Endodermal cell (in vitro differentiated cells): ENCODE results near the gene CD44. TPM values are rescaled to one million over a fixed set of nuclear protein-coding genes. Genes with fewer than 3 reads are reported as not detected.

ENCODE experiments used
- DNase-seq: peaks from one replicate; pipeline ENCODE4 v3.0.0-alpha.2; 2017
- H3K27ac ChIP-seq: 2 replicates; pipeline ENCODE4 v1.5.1; 2013; ENCODE audit warnings: mild to moderate bottlenecking, low read depth, low read length, moderate library complexity
- H3K27me3 ChIP-seq: 2 replicates; pipeline ENCODE4 v1.6.1; 2013; ENCODE audit warnings: mild to moderate bottlenecking, low read length, moderate library complexity; ENCODE audit not compliant: insufficient read depth, control insufficient read depth, poor library complexity, severe bottlenecking
- H3K36me3 ChIP-seq: 2 replicates; pipeline ENCODE4 v1.7.0; 2013; ENCODE audit warnings: mild to moderate bottlenecking, low read length, moderate library complexity; ENCODE audit not compliant: control insufficient read depth, insufficient read depth
- H3K4me1 ChIP-seq: one replicate; pipeline ENCODE4 v1.7.0; 2013; ENCODE audit warnings: low read length; ENCODE audit not compliant: control insufficient read depth, insufficient read depth
- H3K4me3 ChIP-seq: 2 replicates; pipeline ENCODE4 v1.5.1; 2013; ENCODE audit warnings: mild to moderate bottlenecking, low read length, moderate library complexity
- H3K9ac ChIP-seq: 2 replicates; pipeline ENCODE4 v1.6.1; 2013; ENCODE audit warnings: mild to moderate bottlenecking, low read length, moderate library complexity; ENCODE audit not compliant: poor library complexity, severe bottlenecking; ENCODE audit errors: extremely low read depth
- H3K9me3 ChIP-seq: 2 replicates; pipeline ENCODE4 v1.6.1; 2013; ENCODE audit warnings: mild to moderate bottlenecking, low read length, moderate library complexity; ENCODE audit not compliant: control insufficient read depth
- H3K27ac Mint-ChIP-seq: 2 replicates; pipeline ENCODE4 v1.8.0; 2020; ENCODE audit warnings: mixed read lengths
- H3K27me3 Mint-ChIP-seq: 2 replicates; pipeline ENCODE4 v1.8.0; 2021; ENCODE audit warnings: mild to moderate bottlenecking, mixed read lengths; ENCODE audit not compliant: insufficient read depth
- H3K36me3 Mint-ChIP-seq: 2 replicates; pipeline ENCODE4 v1.8.0; 2020; ENCODE audit warnings: low read depth, mixed read lengths
- H3K4me1 Mint-ChIP-seq: 2 replicates; pipeline ENCODE4 v1.8.0; 2020; ENCODE audit warnings: mixed read lengths
- H3K4me3 Mint-ChIP-seq: 2 replicates; pipeline ENCODE4 v1.8.0; 2020; ENCODE audit warnings: mild to moderate bottlenecking, moderate library complexity, mixed read lengths
- H3K9me3 Mint-ChIP-seq: 2 replicates; pipeline ENCODE4 v1.8.0; 2020; ENCODE audit warnings: mild to moderate bottlenecking, mixed read lengths
- CTCF ChIP-seq: fragments of 200-600 bp; sonication (generic); conservative IDR thresholded peaks from 2 replicates; pipeline ENCODE4 v1.5.0; 2021; ENCODE audit warnings: antibody characterized with exemption, mild to moderate bottlenecking
- WGBS, 2 experiments: methylation state at CpG; one replicate each; pipeline versions ENCODE4 v1.1.5 to v1.1.7; 2013; ENCODE audit warnings: missing lambda C conversion rate in 2 of 2, mixed read lengths in 1 of 2; ENCODE audit not compliant: insufficient coverage in 1 of 2, insufficient read length in 1 of 2; 5-methylcytosine and 5-hydroxymethylcytosine counted together
- total RNA-seq, 2 donors: library from RNA; stranded (reverse); fragmentation: NEBNext Ultra II Directional in 1 of 2; extraction: Animal tissue kit (Norgen Biotek cat#: 25700) in 1 of 2; gene quantifications; 2 replicates in 1 of 2; 3 replicates in 1 of 2; pipeline ENCODE4 v1.2.1, GENCODE V29; 2021

CD44 gene
- total RNA-seq, 2 donors from 2014 or later, result 1.2 to 4.6 TPM

- H3K27me3 ChIP-seq, result no peaks in the 10 kb centered on the region
- H3K27ac Mint-ChIP-seq, result no peak overlapping the region
These were observed 30.1 kb downstream of the CD44 start for GRCh38 chr11:35169112-35169511.

GRCh38 chr11:35169754-35170153, 30.8 kb downstream of the CD44 start:
- Histone ChIP-seq H3K36me3 (no peaks in the 10 kb centered on the region), H3K27me3 (no peaks in the 10 kb centered on the region), H3K4me1 (peaks cover 36% of the 10 kb centered on the region), H3K9ac (no peak overlapping the region), H3K27ac (no peak overlapping the region), H3K4me3 (no peak overlapping the region), H3K9me3 (no peaks in the 10 kb centered on the region)
- no peak for DNase-seq
- WGBS, 2 experiments, result 100% methylated on average over 1 of the region's 1 CpG
- Mint-ChIP-seq H3K27me3 (peaks cover 1% of the 10 kb centered on the region), H3K9me3 (no peaks in the 10 kb centered on the region), H3K36me3 (no peaks in the 10 kb centered on the region), H3K4me3 (no peak overlapping the region), H3K27ac (no peak overlapping the region), H3K4me1 (peaks cover 47% of the 10 kb centered on the region)
- no peak for TF ChIP-seq CTCF

More at GRCh38 chr11:35169112-35169511, 30.1 kb downstream of the CD44 start:
- Histone ChIP-seq H3K36me3 (no peaks in the 10 kb centered on the region), H3K4me1 (peaks cover 39% of the 10 kb centered on the region), H3K4me3 (no peak overlapping the region), H3K9me3 (no peaks in the 10 kb centered on the region), H3K9ac (no peak overlapping the region), H3K27ac (no peak overlapping the region)
- Mint-ChIP-seq H3K36me3 (no peaks in the 10 kb centered on the region), H3K4me1 (peaks cover 45% of the 10 kb centered on the region), H3K9me3 (no peaks in the 10 kb centered on the region), H3K27me3 (peaks cover 1% of the 10 kb centered on the region), H3K4me3 (no peak overlapping the region)
- no peak for DNase-seq
- no peak for TF ChIP-seq CTCF
- 88% methylated on average over 2 of the region's 2 CpGs; no CpG with 5 or more reads in 1 of the 2 experiments for WGBS, 2 experiments

- DNase-seq, result no peak
- Mint-ChIP-seq H3K9me3 (no peaks in the 10 kb centered on the region), H3K27ac (no peak overlapping the region), H3K4me1 (peaks cover 51% of the 10 kb centered on the region), H3K36me3 (no peaks in the 10 kb centered on the region), H3K27me3 (no peaks in the 10 kb centered on the region), H3K4me3 (no peak overlapping the region)
- Histone ChIP-seq H3K4me3 (no peak overlapping the region), H3K9me3 (no peaks in the 10 kb centered on the region), H3K27me3 (no peaks in the 10 kb centered on the region), H3K27ac (no peak overlapping the region), H3K4me1 (peaks cover 35% of the 10 kb centered on the region), H3K9ac (no peak overlapping the region), H3K36me3 (no peaks in the 10 kb centered on the region)
- no peak for TF ChIP-seq CTCF
- 94 to 96% methylated on average over 3 of the region's 3 CpGs for WGBS, 2 experiments
These were observed 31.5 kb downstream of the CD44 start for GRCh38 chr11:35170503-35170902.
